ENCODE measurements around the gene UHRF1. TPM values are rescaled to one million over a fixed set of nuclear protein-coding genes. Genes with fewer than 3 reads are reported as not detected.

The UHRF1 gene
- total and polyA plus RNA-seq, 2 of the 13 experiments (the other 11 are each of a cell fraction or from before 2014, with no cell fraction given): 6.8 to 78.4 TPM

DNA sequence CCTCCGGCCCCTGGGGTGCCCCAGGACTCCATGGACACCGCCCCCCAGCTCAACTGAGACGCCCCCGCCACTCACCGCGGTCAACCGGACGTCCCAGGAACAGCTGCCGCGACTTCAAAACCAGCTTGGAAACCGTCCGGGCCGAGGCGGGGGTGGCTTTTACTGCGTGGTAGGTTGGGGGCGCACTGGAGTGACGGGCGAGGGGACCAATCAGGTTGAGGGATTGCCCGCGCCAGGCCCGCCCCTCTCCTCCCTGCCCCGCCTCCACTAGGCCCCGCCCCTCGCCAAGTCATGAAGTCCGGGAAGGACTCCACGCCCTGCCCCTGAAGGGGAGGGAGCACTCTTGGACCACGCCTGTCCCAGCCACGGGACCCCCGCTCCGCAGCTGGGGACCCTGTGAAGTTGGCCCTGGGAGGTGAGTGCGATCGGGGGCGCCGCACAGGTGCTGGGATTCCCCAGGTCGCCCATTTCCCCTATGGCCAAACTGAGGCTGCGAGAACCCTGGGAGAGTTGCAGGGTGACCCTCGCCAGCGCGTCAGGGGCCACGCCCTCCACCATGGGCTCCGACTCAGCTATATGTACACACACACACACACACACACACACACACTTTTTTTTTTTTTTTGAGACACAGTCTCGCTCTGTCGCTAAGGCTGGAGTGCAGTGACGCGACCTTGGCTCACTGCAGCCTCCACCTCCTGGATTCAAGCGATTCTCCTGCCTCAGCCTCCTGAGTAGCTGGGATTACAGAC lies 41.6 kb upstream of the UHRF1 start, which contains the start of gene PLIN3 (continued):
- TF ChIP-seq NCOA5 (CRISPR knock-in tag; IDR thresholded peaks at IDR 0.05): no peak
- TF ChIP-seq NFYB (CRISPR knock-in tag; IDR thresholded peaks at IDR 0.05): peak; percentile 89
- no peak for TF ChIP-seq REL (CRISPR knock-in tag; conservative IDR thresholded peaks at IDR 0.05)
- TF ChIP-seq ZNF10 (CRISPR knock-in tag; IDR thresholded peaks at IDR 0.05; ENCODE audit: borderline replicate concordance, low read depth): no peak
- TF ChIP-seq ZNF720 (CRISPR knock-in tag; IDR thresholded peaks at IDR 0.05): no peak
- TF ChIP-seq SALL2 (CRISPR knock-in tag; IDR thresholded peaks at IDR 0.05): 0 out of 2 replicates have a peak, but pooled peaks have one; percentile 37
- TF ChIP-seq FOXJ3 (CRISPR knock-in tag; IDR thresholded peaks at IDR 0.05; ENCODE audit: borderline replicate concordance): no peak
- TF ChIP-seq, protein P1, sequence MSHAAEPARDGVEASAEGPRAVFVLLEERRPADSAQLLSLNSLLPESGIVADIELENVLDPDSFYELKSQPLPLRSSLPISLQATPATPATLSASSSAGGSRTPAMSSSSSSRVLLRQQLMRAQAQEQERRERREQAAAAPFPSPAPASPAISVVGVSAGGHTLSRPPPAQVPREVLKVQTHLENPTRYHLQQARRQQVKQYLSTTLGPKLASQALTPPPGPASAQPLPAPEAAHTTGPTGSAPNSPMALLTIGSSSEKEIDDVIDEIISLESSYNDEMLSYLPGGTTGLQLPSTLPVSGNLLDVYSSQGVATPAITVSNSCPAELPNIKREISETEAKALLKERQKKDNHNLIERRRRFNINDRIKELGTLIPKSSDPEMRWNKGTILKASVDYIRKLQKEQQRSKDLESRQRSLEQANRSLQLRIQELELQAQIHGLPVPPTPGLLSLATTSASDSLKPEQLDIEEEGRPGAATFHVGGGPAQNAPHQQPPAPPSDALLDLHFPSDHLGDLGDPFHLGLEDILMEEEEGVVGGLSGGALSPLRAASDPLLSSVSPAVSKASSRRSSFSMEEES (CRISPR knock-in tag; IDR thresholded peaks at IDR 0.05): peak; percentile 42; the same call in 1 of the 2 replicates
- TF ChIP-seq ONECUT2 (CRISPR knock-in tag; IDR thresholded peaks at IDR 0.05): no peak
- TF ChIP-seq MEIS2 (CRISPR knock-in tag; IDR thresholded peaks at IDR 0.05): no peak
- peak; percentile 49; the same call in 1 of the 2 replicates for TF ChIP-seq SIN3A (IDR thresholded peaks at IDR 0.05; ENCODE audit: borderline replicate concordance, low read depth, low read length)
- TF ChIP-seq, protein P2, sequence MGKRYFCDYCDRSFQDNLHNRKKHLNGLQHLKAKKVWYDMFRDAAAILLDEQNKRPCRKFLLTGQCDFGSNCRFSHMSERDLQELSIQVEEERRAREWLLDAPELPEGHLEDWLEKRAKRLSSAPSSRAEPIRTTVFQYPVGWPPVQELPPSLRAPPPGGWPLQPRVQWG (CRISPR knock-in tag; IDR thresholded peaks at IDR 0.05; ENCODE audit: borderline replicate concordance, low read depth): no peak
- TF ChIP-seq SETDB1 (CRISPR knock-in tag; IDR thresholded peaks at IDR 0.05; ENCODE audit: borderline replicate concordance): no peak
- no peak for TF ChIP-seq PHF5A (CRISPR knock-in tag; IDR thresholded peaks at IDR 0.05; ENCODE audit: low read depth, unreplicated experiment)
- TF ChIP-seq, protein P3, sequence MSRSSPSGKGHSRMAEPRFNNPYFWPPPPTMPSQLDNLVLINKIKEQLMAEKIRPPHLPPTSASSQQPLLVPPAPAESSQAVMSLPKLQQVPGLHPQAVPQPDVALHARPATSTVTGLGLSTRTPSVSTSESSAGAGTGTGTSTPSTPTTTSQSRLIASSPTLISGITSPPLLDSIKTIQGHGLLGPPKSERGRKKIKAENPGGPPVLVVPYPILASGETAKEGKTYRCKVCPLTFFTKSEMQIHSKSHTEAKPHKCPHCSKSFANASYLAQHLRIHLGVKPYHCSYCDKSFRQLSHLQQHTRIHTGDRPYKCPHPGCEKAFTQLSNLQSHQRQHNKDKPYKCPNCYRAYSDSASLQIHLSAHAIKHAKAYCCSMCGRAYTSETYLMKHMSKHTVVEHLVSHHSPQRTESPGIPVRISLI (CRISPR knock-in tag; IDR thresholded peaks at IDR 0.05; ENCODE audit: borderline replicate concordance): peak; percentile 99
- TF ChIP-seq TEAD3 (CRISPR knock-in tag; optimal IDR thresholded peaks at IDR 0.05; ENCODE audit: borderline replicate concordance): no peak
- TF ChIP-seq, protein P4, sequence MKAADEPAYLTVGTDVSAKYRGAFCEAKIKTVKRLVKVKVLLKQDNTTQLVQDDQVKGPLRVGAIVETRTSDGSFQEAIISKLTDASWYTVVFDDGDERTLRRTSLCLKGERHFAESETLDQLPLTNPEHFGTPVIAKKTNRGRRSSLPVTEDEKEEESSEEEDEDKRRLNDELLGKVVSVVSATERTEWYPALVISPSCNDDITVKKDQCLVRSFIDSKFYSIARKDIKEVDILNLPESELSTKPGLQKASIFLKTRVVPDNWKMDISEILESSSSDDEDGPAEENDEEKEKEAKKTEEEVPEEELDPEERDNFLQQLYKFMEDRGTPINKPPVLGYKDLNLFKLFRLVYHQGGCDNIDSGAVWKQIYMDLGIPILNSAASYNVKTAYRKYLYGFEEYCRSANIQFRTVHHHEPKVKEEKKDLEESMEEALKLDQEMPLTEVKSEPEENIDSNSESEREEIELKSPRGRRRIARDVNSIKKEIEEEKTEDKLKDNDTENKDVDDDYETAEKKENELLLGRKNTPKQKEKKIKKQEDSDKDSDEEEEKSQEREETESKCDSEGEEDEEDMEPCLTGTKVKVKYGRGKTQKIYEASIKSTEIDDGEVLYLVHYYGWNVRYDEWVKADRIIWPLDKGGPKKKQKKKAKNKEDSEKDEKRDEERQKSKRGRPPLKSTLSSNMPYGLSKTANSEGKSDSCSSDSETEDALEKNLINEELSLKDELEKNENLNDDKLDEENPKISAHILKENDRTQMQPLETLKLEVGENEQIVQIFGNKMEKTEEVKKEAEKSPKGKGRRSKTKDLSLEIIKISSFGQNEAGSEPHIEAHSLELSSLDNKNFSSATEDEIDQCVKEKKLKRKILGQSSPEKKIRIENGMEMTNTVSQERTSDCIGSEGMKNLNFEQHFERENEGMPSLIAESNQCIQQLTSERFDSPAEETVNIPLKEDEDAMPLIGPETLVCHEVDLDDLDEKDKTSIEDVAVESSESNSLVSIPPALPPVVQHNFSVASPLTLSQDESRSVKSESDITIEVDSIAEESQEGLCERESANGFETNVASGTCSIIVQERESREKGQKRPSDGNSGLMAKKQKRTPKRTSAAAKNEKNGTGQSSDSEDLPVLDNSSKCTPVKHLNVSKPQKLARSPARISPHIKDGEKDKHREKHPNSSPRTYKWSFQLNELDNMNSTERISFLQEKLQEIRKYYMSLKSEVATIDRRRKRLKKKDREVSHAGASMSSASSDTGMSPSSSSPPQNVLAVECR (CRISPR knock-in tag; IDR thresholded peaks at IDR 0.05; ENCODE audit: borderline replicate concordance): peak; percentile 81; the same call in 1 of the 2 replicates
- TF ChIP-seq ZNF841 (CRISPR knock-in tag; IDR thresholded peaks at IDR 0.05; ENCODE audit: borderline replicate concordance): no peak
- TF ChIP-seq ZBTB1 (CRISPR knock-in tag; IDR thresholded peaks at IDR 0.05; ENCODE audit: borderline replicate concordance): no peak
- no peak for TF ChIP-seq ZNF530 (CRISPR knock-in tag; IDR thresholded peaks at IDR 0.05; ENCODE audit: low read depth)
- TF ChIP-seq TGIF2 (CRISPR knock-in tag; IDR thresholded peaks at IDR 0.05): peak; percentile 57; the same call in 1 of the 2 replicates
- no peak for TF ChIP-seq POLR2AphosphoS2 (IDR thresholded peaks at IDR 0.05; ENCODE audit: low read depth, low read length)
